Activated naive CD4-positive, alpha-beta T cell treated with anti-CD3 and anti-CD28 coated beads, Interleukin-2, amount 50 U/mL, for 24 hours (primary cell): ENCODE results near the gene BID.

Experiments used
- H3K27ac Mint-ChIP-seq: one replicate; pipeline ENCODE4 v1.8.0; 2021; ENCODE audit warnings: mild to moderate bottlenecking, mixed read lengths
- H3K27me3 Mint-ChIP-seq: one replicate; pipeline ENCODE4 v1.8.0; 2021; ENCODE audit warnings: mixed read lengths
- H3K36me3 Mint-ChIP-seq: one replicate; pipeline ENCODE4 v1.8.0; 2021; ENCODE audit warnings: mixed read lengths
- H3K4me1 Mint-ChIP-seq: one replicate; pipeline ENCODE4 v1.8.0; 2021; ENCODE audit warnings: mixed read lengths
- H3K4me3 Mint-ChIP-seq: one replicate; pipeline ENCODE4 v1.8.0; 2021; ENCODE audit warnings: mild to moderate bottlenecking, mixed read lengths
- H3K9me3 Mint-ChIP-seq: one replicate; pipeline ENCODE4 v1.8.0; 2021; ENCODE audit warnings: mixed read lengths

Gene BID

DNA sequence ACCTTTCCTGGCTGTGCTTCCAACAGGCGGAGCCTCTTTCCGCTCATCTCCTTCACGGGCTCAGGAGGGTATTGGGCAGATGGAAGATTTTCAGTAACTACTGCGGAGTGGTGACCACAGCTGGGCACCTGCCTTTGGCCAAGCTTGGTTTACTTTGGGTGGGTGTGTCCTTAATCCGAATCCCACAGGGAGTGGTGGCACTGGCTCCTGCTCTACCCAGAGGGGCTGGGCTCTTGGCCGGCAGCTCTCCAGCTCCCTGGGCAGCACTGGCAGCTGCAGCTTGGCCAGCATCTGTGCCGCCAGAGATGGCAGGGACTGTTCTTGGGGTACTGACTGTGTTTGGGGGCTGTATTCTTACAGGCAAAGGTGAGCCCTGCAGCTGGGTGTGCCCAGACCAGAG lies 29.8 kb downstream of the BID start:
- Mint-ChIP-seq H3K27ac (no peak overlapping the region), H3K9me3 (no peaks in the 10 kb centered on the region), H3K27me3 (no peaks in the 10 kb centered on the region), H3K36me3 (peaks cover 4% of the 10 kb centered on the region), H3K4me3 (no peak overlapping the region), H3K4me1 (peaks cover 12% of the 10 kb centered on the region)

DNA sequence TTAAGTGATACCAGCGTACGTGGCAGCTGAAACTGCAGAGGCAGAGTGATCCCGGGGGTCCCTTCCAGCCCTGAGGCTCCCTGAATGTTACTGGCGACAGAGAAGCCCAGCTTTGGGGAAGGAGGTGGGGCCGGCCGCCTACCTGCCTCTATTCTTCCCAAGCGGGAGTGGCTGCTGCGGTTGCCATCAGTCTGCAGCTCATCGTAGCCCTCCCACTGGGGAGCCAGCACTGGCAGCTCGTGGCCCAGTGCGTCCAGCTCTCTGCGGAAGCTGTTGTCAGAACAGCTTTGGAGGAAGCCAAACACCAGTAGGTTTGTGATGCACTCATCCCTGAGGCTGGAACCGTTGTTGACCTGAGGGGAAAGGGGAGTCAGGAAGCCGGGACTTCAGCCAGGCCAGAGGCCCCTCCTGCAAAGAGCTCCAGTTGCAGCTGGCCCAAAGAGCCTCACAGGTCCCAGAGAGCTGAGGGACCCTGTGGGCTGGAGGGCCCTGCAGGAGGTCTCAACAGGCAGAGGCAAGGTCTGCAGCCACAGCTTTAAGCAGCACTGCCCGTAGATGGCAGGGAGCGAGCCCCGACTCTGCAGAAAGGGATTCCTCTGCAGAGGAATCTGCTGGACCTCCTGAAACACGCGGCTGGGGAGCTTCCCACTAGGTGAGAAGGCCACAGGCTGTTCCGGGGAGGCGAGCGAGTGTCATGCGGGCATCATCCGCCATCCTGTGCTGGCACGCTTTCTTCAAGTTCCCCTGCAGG lies 30.4 kb downstream of the BID start:
- H3K4me3 Mint-ChIP-seq = no peak overlapping the region
- no peak overlapping the region for H3K27ac Mint-ChIP-seq
- H3K9me3 Mint-ChIP-seq = no peaks in the 10 kb centered on the region
- peaks cover 4% of the 10 kb centered on the region for H3K36me3 Mint-ChIP-seq
- peaks cover 12% of the 10 kb centered on the region for H3K4me1 Mint-ChIP-seq
- no peaks in the 10 kb centered on the region for H3K27me3 Mint-ChIP-seq

DNA sequence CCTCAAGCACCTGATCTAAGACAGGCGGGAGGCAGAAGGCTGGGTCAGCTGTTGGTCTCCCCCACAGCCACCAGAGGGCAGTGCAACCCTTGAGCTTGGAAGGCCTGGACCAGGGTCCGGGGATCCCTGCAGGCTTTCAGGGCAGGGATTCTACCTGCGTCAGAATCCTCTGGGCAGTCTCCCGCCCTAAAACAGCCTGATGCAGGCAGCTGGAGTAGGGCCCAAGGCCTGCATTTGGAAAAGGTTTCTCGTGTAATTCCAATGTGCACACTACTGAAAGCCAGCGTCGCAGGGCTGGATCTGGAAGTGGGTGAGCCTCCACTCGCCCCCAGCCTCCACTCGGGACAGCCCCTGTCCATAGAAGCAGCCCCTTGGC lies 31.8 kb downstream of the BID start:
- Mint-ChIP-seq H3K27me3 (no peaks in the 10 kb centered on the region), H3K4me1 (peaks cover 12% of the 10 kb centered on the region), H3K36me3 (peaks cover 4% of the 10 kb centered on the region), H3K4me3 (no peak overlapping the region), H3K27ac (no peak overlapping the region), H3K9me3 (no peaks in the 10 kb centered on the region)

DNA sequence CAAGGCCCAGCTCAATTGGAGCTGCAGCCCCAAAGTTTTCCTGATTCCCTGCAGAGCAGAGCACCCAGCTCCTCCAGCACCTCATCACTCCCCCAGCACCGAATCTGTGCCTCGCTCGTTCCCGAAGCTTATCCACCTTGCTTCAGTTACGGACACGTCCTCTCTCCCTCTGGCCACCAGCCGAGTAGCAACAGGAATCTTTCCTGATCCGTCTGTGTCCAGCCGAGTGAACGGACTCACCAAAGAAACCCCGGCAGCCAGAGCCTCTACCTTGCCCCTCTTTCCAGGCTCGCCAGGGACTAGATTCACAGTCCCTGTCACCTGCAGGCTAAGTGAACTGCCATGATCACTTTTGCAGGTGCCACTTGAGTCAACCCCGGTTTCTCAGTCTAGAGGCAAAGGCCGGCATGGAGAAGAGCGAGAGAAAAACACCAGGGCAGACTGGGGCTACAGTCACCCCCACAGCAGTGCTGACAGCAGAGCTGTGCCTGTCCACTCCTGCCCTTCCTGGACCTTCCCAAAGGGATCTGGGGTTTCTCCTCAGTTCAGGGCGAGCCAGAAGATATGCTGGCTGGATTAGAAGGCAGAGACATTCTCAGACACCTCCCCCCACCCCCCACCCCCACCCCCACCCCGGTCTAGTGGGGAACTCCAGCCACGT lies 32.3 kb downstream of the BID start:
- peaks cover 12% of the 10 kb centered on the region for H3K4me1 Mint-ChIP-seq
- peak overlapping the region; percentile 72 for H3K27ac Mint-ChIP-seq
- H3K27me3 Mint-ChIP-seq = no peaks in the 10 kb centered on the region
- H3K9me3 Mint-ChIP-seq = no peaks in the 10 kb centered on the region
- H3K4me3 Mint-ChIP-seq = no peak overlapping the region
- peaks cover 4% of the 10 kb centered on the region for H3K36me3 Mint-ChIP-seq

DNA sequence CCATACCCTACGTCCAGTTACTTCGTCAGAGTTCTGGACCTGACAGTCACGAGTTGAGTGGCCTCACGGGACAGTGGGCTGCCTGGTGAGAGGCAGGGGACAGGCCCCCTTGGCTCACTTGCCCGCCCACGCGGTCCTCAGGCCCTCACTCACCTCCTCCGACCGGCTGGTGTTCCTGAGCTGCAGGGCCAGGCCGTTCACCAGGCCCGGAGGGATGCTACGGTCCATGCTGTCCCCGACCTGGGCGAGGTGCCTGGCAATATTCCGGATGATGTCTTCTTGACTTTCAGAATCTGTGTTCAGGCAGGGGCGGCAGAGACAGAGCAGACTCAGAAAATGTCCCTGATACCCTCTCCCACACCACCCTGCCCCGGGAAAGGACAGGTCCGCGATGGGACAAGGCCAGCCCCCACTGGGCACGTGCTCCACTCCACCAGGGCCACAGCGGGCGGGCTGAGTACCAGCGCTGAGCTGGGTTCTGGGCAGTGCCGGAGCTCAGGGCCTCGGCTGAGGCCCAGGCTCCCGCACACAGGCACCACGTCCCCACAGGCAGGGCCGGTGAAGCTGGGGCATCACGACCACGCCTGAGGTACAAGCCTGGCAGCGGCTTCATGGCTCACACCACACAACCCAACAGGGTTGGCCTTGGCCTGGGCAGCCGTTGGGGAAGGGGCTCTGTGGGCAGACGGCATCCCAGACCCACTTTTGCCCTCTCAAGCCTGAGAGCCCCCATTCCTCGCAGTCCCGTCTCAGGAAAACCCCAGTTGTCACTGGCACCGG lies 34.9 kb downstream of the BID start:
- no peaks in the 10 kb centered on the region for H3K9me3 Mint-ChIP-seq
- peak overlapping the region; percentile 51 for H3K27ac Mint-ChIP-seq
- H3K27me3 Mint-ChIP-seq = no peaks in the 10 kb centered on the region
- peaks cover 2% of the 10 kb centered on the region for H3K36me3 Mint-ChIP-seq
- peaks cover 8% of the 10 kb centered on the region for H3K4me1 Mint-ChIP-seq
- H3K4me3 Mint-ChIP-seq = no peak overlapping the region

DNA sequence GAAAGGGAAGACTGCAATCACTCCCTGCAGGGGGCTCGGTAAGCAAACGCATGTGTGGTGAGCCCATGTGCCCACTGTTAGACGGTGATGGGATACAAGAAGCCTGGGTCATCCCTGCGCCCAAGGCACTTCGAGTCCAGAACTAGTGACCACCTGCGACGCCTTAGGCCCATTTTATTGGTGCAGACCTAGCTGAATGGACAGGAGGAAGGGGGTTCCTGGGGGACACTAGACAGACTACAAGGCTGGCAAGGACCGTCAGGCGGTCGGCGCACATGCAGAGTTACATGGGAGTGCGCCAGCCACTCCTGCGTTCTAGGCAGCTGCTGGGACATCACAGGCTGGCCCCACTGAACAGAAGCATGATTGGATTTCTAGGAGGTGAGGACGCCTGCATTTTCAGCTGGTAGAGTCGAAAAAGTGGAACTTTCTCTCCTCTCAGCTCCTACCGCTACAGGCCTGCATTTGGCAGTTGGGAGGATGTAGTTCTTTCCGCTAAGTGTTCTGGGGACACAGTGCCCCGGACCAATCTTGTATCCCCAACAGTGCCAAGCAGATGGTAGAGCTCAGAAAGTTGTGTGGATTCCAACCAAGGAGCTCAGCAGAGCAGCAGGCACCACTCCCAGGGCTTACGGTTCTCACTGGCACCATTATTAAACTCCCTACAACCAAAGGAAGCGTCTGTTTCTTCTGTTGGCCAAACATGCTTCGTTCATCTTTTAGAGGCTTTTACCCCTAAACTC lies 35.7 kb downstream of the BID start:
- Mint-ChIP-seq H3K4me3 (no peak overlapping the region), H3K9me3 (no peaks in the 10 kb centered on the region), H3K27me3 (no peaks in the 10 kb centered on the region), H3K4me1 (peaks cover 12% of the 10 kb centered on the region), H3K27ac (no peak overlapping the region), H3K36me3 (peaks cover 5% of the 10 kb centered on the region)

DNA sequence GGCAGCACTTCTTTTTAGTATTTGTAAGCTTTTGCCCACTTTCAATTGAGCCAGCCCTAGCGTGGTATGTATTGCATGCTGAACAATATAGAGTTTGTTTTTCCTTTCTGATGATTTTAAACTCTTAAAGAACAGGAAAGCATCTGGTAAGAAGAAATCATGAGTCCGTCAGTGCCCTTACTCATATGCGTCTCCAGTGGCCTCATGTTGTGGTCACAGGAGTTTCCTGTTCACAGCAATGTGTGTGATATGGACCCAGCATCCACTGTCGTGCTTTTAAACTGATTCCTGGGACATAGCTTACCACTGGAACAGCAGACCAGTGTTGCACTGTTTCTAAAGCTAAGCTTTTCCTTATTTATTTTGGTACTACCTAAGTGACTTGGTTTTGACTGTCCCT lies 40.1 kb downstream of the BID start:
- peak overlapping the region; percentile 23 for H3K27ac Mint-ChIP-seq
- H3K36me3 Mint-ChIP-seq = peaks cover 7% of the 10 kb centered on the region
- no peaks in the 10 kb centered on the region for H3K27me3 Mint-ChIP-seq
- no peak overlapping the region for H3K4me3 Mint-ChIP-seq
- no peaks in the 10 kb centered on the region for H3K9me3 Mint-ChIP-seq
- peaks cover 10% of the 10 kb centered on the region for H3K4me1 Mint-ChIP-seq

DNA sequence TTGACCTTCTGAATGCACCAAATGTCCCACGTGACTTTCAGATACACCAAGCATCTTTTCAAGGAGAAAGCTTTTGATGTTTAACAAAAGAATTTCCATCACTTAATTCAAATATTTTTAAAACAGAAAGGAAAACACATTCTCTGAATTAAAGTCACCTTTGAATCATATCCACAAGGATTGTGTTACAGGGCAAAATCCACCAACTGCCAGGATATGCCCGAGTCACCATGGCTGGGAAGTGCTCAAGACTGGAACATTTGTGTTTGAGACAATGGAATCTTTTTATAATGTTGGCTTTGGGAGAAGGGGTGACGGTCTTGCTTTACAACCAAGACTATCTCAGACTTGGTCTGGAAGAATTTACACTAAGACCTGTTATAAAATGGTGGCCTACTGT lies 40.8 kb downstream of the BID start:
- Mint-ChIP-seq H3K27me3 (no peaks in the 10 kb centered on the region), H3K4me1 (peaks cover 10% of the 10 kb centered on the region), H3K4me3 (no peak overlapping the region), H3K27ac (peak overlapping the region; percentile 88), H3K9me3 (no peaks in the 10 kb centered on the region), H3K36me3 (peaks cover 7% of the 10 kb centered on the region)

DNA sequence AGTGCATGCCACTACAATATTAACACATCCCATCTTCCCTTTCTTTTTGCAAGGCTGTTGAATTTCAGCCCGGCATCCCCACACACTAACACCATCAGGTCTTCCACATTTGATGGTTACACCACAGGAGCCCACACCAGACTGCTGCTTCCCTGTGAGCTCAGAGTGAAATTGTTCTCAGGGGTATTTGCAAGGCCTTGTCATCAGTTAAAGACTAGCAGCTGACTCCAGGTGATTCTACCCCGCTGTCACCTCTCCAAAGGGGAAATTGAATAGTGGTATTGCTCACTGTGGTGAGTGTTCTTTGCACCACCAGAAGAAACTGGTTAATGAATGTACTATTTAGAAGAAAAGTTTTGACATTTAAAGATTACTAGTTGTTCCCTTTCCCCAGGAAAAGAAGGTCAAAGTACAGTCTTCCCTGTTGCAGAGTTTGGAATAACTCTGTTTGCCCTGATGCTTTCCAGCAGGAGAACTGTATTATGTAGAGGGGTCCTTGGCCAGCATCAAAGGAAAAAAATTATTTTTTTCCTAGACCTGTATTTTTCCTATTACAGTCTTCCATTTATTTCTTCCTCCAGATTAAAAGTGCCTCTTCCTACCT lies 41.9 kb downstream of the BID start:
- H3K27me3 Mint-ChIP-seq = no peaks in the 10 kb centered on the region
- H3K36me3 Mint-ChIP-seq = peaks cover 7% of the 10 kb centered on the region
- H3K4me1 Mint-ChIP-seq = peaks cover 10% of the 10 kb centered on the region
- no peaks in the 10 kb centered on the region for H3K9me3 Mint-ChIP-seq
- H3K4me3 Mint-ChIP-seq = no peak overlapping the region
- H3K27ac Mint-ChIP-seq = peak overlapping the region; percentile 68

DNA sequence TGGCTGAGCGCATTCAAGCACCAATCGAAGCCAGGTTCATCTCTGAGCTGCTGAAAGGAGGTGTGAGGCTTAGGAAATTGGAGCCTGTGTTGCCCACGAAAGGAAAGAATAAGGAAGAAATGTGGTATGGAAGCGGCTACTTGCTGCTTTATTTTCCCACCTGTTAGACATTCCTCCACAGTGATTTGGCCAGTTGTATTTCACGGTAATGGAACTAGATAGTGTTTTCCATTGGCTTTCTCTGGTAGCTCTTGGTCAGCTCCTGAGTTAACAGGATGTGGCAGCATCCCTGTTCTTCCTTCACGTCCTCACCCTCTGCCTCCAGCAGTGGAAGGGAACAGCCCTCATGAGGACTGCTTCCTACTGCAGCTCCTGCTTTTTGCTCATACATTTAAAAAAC lies 44.7 kb downstream of the BID start:
- Mint-ChIP-seq H3K4me1 (peaks cover 23% of the 10 kb centered on the region), H3K4me3 (no peak overlapping the region), H3K9me3 (no peaks in the 10 kb centered on the region), H3K36me3 (peaks cover 12% of the 10 kb centered on the region), H3K27ac (no peak overlapping the region), H3K27me3 (no peaks in the 10 kb centered on the region)

DNA sequence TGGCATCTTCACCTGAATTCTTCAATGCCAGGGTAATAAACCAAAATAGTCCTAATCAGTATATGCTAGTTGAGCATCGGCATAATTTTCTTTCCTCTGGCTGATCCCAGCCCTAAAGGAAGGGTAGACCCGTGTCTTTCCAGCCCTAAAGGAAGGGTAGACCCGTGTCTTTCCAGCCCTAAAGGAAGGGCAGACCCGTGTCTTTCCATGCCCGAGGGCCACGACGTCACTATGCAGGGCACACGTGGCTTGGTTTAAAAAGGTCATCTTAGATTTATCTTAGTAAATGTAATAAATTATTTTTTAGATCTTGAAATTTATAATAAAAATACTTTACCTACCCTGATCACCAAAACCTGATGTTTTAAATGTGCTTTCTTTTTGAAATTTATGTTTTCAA lies 45.5 kb downstream of the BID start:
- Mint-ChIP-seq H3K36me3 (peaks cover 12% of the 10 kb centered on the region), H3K9me3 (no peaks in the 10 kb centered on the region), H3K4me1 (peaks cover 19% of the 10 kb centered on the region), H3K4me3 (no peak overlapping the region), H3K27ac (no peak overlapping the region), H3K27me3 (no peaks in the 10 kb centered on the region)

DNA sequence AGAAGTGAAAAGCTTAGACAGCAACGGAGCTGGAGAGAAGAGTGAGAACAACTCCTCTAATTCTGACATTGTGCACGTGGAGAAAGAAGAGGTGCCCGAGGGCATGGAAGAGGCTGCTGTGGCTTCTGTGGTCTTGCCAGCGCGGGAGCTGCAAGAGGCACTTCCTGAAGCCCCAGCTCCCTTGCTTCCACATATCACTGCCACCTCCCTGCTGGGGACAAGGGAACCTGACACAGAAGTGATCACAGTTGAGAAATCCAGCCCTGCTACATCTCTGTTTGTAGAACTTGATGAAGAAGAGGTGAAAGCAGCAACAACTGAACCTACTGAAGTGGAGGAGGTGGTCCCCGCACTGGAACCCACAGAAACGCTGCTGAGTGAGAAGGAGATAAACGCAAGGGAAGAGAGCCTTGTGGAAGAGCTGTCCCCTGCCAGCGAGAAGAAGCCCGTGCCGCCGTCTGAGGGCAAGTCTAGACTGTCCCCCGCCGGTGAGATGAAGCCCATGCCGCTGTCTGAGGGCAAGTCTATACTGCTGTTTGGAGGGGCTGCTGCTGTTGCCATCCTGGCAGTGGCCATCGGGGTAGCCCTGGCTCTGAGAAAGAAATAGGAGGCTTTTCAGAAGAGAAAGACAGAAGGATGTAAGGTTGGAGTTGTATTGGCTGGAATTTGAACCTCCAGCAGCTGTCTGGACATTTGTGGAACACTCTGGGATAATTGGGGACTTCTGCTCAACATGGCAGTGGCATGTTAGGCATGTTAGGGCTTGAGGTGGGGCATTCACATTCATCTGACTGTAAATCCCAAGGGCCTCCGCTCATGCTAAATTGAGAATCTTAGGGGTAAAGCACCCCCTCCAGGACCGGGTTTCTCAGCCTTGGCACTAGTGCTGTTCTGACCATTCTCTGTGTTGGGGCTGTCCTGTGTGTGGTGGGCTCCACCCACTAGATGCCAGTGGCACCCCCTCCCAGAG lies 47.1 kb downstream of the BID start:
- Mint-ChIP-seq H3K9me3 (no peaks in the 10 kb centered on the region), H3K4me1 (peaks cover 16% of the 10 kb centered on the region), H3K36me3 (peaks cover 4% of the 10 kb centered on the region), H3K4me3 (no peak overlapping the region), H3K27ac (peak overlapping the region; percentile 48), H3K27me3 (no peaks in the 10 kb centered on the region)

DNA sequence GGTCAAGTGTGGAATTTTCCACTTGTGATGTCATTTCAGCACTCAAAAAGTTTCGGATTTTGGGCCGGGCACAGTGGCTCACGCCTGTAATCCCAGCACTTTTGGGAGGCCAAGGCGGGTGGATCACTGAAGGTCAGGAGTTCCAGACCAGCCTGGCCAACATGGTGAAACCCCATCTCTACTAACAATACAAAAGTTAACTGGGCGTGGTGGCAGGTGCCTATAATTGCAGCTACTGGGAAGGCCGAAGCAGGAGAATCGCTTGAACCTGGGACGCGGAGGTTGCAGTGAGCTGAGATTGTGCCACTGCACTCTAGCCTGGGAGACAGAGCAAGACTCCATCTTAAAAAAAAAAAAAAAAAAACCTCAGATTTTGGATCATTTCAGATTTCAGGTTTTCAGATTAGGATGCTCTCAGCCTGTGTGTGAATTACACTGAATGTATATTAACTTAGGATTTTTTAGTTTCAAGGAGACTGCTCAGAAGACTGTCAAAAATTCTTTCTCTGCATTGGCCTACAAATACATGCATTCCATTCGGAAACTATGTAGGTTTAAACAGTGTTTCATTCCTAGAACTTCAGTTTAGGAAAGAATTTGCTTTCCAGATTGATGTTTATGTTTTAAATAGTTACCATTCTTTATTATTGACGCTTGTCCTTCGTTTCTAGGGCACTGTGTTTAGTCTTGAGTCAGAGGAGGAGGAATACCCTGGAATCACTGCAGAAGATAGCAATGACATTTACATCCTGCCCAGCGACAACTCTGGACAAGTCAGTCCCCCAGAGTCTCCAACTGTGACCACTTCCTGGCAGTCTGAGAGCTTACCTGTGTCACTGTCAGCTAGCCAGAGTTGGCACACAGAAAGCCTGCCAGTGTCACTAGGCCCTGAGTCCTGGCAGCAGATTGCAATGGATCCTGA lies 48.0 kb downstream of the BID start:
- peaks cover 16% of the 10 kb centered on the region for H3K4me1 Mint-ChIP-seq
- H3K27me3 Mint-ChIP-seq = no peaks in the 10 kb centered on the region
- H3K9me3 Mint-ChIP-seq = no peaks in the 10 kb centered on the region
- peaks cover 4% of the 10 kb centered on the region for H3K36me3 Mint-ChIP-seq
- peak overlapping the region; percentile 48 for H3K27ac Mint-ChIP-seq
- H3K4me3 Mint-ChIP-seq = no peak overlapping the region

DNA sequence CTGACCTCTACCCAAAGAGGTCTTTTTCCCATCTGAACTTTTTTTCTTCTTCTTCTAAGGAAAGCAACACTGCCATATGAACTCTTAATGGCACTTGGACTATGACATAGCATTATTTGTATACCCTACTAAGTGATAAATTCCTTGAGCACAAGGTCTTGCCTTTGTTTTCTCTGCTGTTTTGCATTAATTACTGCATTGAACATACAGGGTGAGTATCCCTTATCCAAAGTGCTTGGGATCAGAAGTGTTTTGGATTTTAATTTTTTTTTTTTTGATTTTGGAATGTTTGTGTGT lies 48.8 kb downstream of the BID start:
- no peaks in the 10 kb centered on the region for H3K9me3 Mint-ChIP-seq
- H3K27ac Mint-ChIP-seq = peak overlapping the region; percentile 59
- H3K36me3 Mint-ChIP-seq = peaks cover 4% of the 10 kb centered on the region
- H3K27me3 Mint-ChIP-seq = no peaks in the 10 kb centered on the region
- H3K4me1 Mint-ChIP-seq = peaks cover 16% of the 10 kb centered on the region
- H3K4me3 Mint-ChIP-seq = no peak overlapping the region
